Omental fat pad (tissue), 4 donors: Measurements from ENCODE around the gene ACAP1. TPM values are rescaled to one million over a fixed set of nuclear protein-coding genes. Genes with fewer than 3 reads are reported as not detected.

Experiments
- ATAC-seq: fragments of 150-250 bp; one replicate; pipeline ENCODE4 v1.9.1; 2016; ENCODE audit warnings: mild to moderate bottlenecking, moderate library complexity; ENCODE audit not compliant: low FRiP score
- DNase-seq: peaks from one replicate; pipeline ENCODE4 v3.0.0-alpha.2; 2019; ENCODE audit warnings: low spot score
- CTCF ChIP-seq, 3 donors: fragments of 450-650 bp; IDR thresholded peaks; one replicate each; pipeline ENCODE4 v1.5.1; 2016 to 2017; ENCODE audit warnings: antibody characterized with exemption in 3 of 3, mild to moderate bottlenecking in 3 of 3, moderate library complexity in 2 of 3
- total RNA-seq, 4 donors: library from RNA; depleted of rRNA; stranded (reverse); fragments of >200 nt; gene quantifications; one replicate each; pipeline ENCODE4 v1.1.0, GENCODE V29; 2016

The ACAP1 gene
- total RNA-seq, 4 donors from 2014 or later: 3.3 to 13.1 (median 8.1) TPM

- DNase-seq (no peak), ATAC-seq (no peak)
- no peak for TF ChIP-seq CTCF (IDR thresholded peaks at IDR 0.05)
Observed at GRCh38 chr17:7383742-7384488, 47.6 kb downstream of the ACAP1 start.

- ATAC-seq (no peak), DNase-seq (no peak)
- no peak for TF ChIP-seq CTCF (IDR thresholded peaks at IDR 0.05)
Observed at GRCh38 chr17:7384489-7385081, 48.3 kb downstream of the ACAP1 start.

GRCh38 chr17:7388856-7389255 lies 52.5 kb downstream of the ACAP1 start:
- no peak for TF ChIP-seq CTCF (IDR thresholded peaks at IDR 0.05)
- ATAC-seq (no peak), DNase-seq (no peak)

GRCh38 chr17:7389924-7390910 lies 53.9 kb downstream of the ACAP1 start:
- ATAC-seq: no peak
- no peak for DNase-seq
- TF ChIP-seq CTCF (IDR thresholded peaks at IDR 0.05): no peak

GRCh38 chr17:7391307-7391706 lies 55.0 kb downstream of the ACAP1 start:
- no peak for ATAC-seq
- no peak for DNase-seq
- TF ChIP-seq CTCF (IDR thresholded peaks at IDR 0.05): no peak

- DNase-seq: no peak
- no peak for TF ChIP-seq CTCF (IDR thresholded peaks at IDR 0.05)
- no peak for ATAC-seq
Observed at GRCh38 chr17:7392696-7393612, 56.6 kb downstream of the ACAP1 start.
